K562 (cell line): ENCODE data around the gene RAP1GAP2. TPM values are rescaled to one million over a fixed set of nuclear protein-coding genes. Genes with fewer than 3 reads are reported as not detected.

Source experiments
- ATAC-seq: fragments of 200-7000 bp; cut with Tn5 transposase; 3 replicates; pipeline ENCODE4 v1.9.1; 2020; ENCODE audit warnings: moderate library complexity
- BruUV-seq: library from RNA; stranded (reverse); fragments of 400-500 nt; replicated peaks from 2 replicates; lab custom pipeline; 2021; lab: Mats Ljungman, UMichigan
- CTCF ChIA-PET: fragments of 300-600 bp; formaldehyde crosslinking; extraction: SDS; loops from one replicate; lab custom pipeline; 2021; ENCODE audit warnings: low intra/inter-chr PET ratio; lab: Yijun Ruan, JAX
- POLR2A ChIA-PET: fragments of 300-600, 350-650 bp; sonication (Branson Sonifier 250); formaldehyde crosslinking; extraction: SDS; loops from one replicate; lab custom pipeline; 2021; ENCODE audit warnings: antibody characterized with exemption, inconsistent platforms; lab: Yijun Ruan, JAX
- DNase-seq, 4 experiments: peaks; one replicate each; pipeline versions ENCODE4 v3.0.0 to v3.0.0-alpha.2; 2011 to 2018; ENCODE audit warnings: low spot score in 3 of 4, mixed read lengths in 3 of 4; ENCODE audit errors: extremely low read depth in 1 of 4
- FAIRE-seq: peaks from 2 replicates; lab custom pipeline; 2011; peaks lifted over from hg19 to GRCh38; lab: Jason Lieb, UNC
- H2AFZ ChIP-seq: 2 replicates; pipeline ENCODE4 v1.6.0; 2011; ENCODE audit warnings: low read depth, low read length, control low read depth, inconsistent platforms
- H3K27ac ChIP-seq: fragments of 200-600 bp; 3 replicates; pipeline ENCODE4 v1.8.0; 2011; ENCODE audit warnings: low read depth, mild to moderate bottlenecking, control low read depth, inconsistent platforms, low read length, moderate library complexity, mixed read lengths; ENCODE audit errors: extremely low read depth
- H3K27me3 ChIP-seq, 2 experiments: fragments of 300-600 bp in 1 of 2; 2 replicates in 1 of 2; 3 replicates in 1 of 2; pipeline versions ENCODE4 v1.6.0 to v1.8.0; 2011; ENCODE audit warnings: inconsistent platforms in 2 of 2, low read length in 2 of 2, mild to moderate bottlenecking in 1 of 2, mixed read lengths in 1 of 2, moderate library complexity in 1 of 2; ENCODE audit not compliant: control insufficient read depth in 2 of 2, insufficient read depth in 2 of 2
- H3K36me3 ChIP-seq: fragments of 300-600 bp; 3 replicates; pipeline ENCODE4 v1.8.0; 2011; ENCODE audit warnings: mild to moderate bottlenecking, low read length, inconsistent platforms; ENCODE audit not compliant: control insufficient read depth, insufficient read depth
- H3K4me1 ChIP-seq, 2 experiments: fragments of 200-600 bp in 1 of 2; replicated peaks in 1 of 2; 2 replicates in 1 of 2; 3 replicates in 1 of 2; pipeline versions ENCODE4 v1.5.1 to v1.8.0; 2011; ENCODE audit warnings: inconsistent platforms in 2 of 2, low read length in 2 of 2, mild to moderate bottlenecking in 1 of 2, mixed read lengths in 1 of 2, moderate library complexity in 1 of 2; ENCODE audit not compliant: control insufficient read depth in 2 of 2, insufficient read depth in 2 of 2
- H3K4me2 ChIP-seq: 2 replicates; pipeline ENCODE4 v1.6.1; 2011; ENCODE audit warnings: low read length, control low read depth, inconsistent platforms, mixed read lengths; ENCODE audit not compliant: insufficient read depth
- H3K4me3 ChIP-seq: fragments of 200-600 bp; sonication (generic), shearing (Covaris generic); 2 replicates; pipeline ENCODE4 v1.5.1; 2016; ENCODE audit warnings: control low read depth, inconsistent platforms
- H3K79me2 ChIP-seq: fragments of 200-600 bp; 3 replicates; pipeline ENCODE4 v1.8.0; 2011; ENCODE audit warnings: low read length, inconsistent platforms; ENCODE audit not compliant: control insufficient read depth, insufficient read depth
- H3K9ac ChIP-seq, 2 experiments: 2 replicates each; pipeline versions ENCODE4 v1.6.0 to v1.6.1; 2011; ENCODE audit warnings: low read depth in 2 of 2, low read length in 2 of 2, control low read depth in 1 of 2, inconsistent platforms in 1 of 2, mild to moderate bottlenecking in 1 of 2, mixed read lengths in 1 of 2; ENCODE audit not compliant: insufficient read depth in 1 of 2
- H3K9me1 ChIP-seq: one replicate; pipeline ENCODE4 v1.6.0; 2011; ENCODE audit warnings: inconsistent platforms, mild to moderate bottlenecking, low read length, moderate library complexity; ENCODE audit not compliant: control insufficient read depth, insufficient read depth
- H3K9me3 ChIP-seq: replicated peaks from 2 replicates; pipeline ENCODE4 v1.5.1; 2011; ENCODE audit warnings: low read depth, low read length, inconsistent platforms; ENCODE audit not compliant: control insufficient read depth, insufficient read depth
- H4K20me1 ChIP-seq: replicated peaks from 2 replicates; pipeline ENCODE4 v1.6.1; 2011; ENCODE audit warnings: low read length, inconsistent platforms, mixed read lengths; ENCODE audit not compliant: control insufficient read depth, insufficient read depth
- CAMTA2 ChIP-seq: fragments of 250-450 bp; sonication (Bioruptor Pico); conservative IDR thresholded peaks from 2 replicates; pipeline ENCODE4 v1.5.1; 2022
- CHCHD3 ChIP-seq: fragments of 250-450 bp; sonication (Bioruptor Pico); IDR thresholded peaks from 2 replicates; pipeline ENCODE4 v2.1.2; 2022; ENCODE audit warnings: mild to moderate bottlenecking
- CREBBP ChIP-seq: IDR thresholded peaks from one replicate; pipeline ENCODE4 v1.6.1; 2012; ENCODE audit warnings: low read depth, mild to moderate bottlenecking, control low read depth, inconsistent platforms, low read length
- E2F3 ChIP-seq: fragments of 250-450 bp; sonication (Bioruptor Pico); IDR thresholded peaks from 2 replicates; pipeline ENCODE4 v1.4.0; 2020; ENCODE audit warnings: mild to moderate bottlenecking
- ELF2 ChIP-seq: fragments of 250-450 bp; sonication (Bioruptor Pico); IDR thresholded peaks from 2 replicates; pipeline ENCODE4 v1.5.0; 2021; ENCODE audit warnings: mild to moderate bottlenecking
- MCM7 ChIP-seq, 2 experiments: fragments of 450-650 bp; IDR thresholded peaks; 2 replicates each; pipeline ENCODE4 v1.6.1; 2016 to 2018
- TEAD4 ChIP-seq, 2 experiments: sonication (generic) in 1 of 2; formaldehyde crosslinking in 1 of 2; IDR thresholded peaks; 2 replicates each; pipeline versions ENCODE4 v1.6.1 to v1.8.0; 2012 to 2022; ENCODE audit warnings: borderline replicate concordance in 1 of 2, inconsistent platforms in 1 of 2, low read length in 1 of 2, mild to moderate bottlenecking in 1 of 2, missing genetic modification reagents in 1 of 2
- VEZF1 ChIP-seq: fragments of 200-800 bp; sonication (Bioruptor generic); IDR thresholded peaks from 2 replicates; pipeline ENCODE4 v1.6.1; 2017; ENCODE audit warnings: missing genetic modification characterization, missing compliant biosample characterization
- ZBTB17 ChIP-seq: fragments of 450-650 bp; formaldehyde crosslinking; IDR thresholded peaks from 2 replicates; pipeline ENCODE4 v1.4.0; 2020; ENCODE audit warnings: mild to moderate bottlenecking
- WGBS: fragments of 100-300 bp; shearing (Covaris generic); methylation state at CpG from one replicate; pipeline ENCODE4 v1.1.6; 2016; ENCODE audit warnings: low coverage, mixed read lengths; ENCODE audit not compliant: insufficient coverage; ENCODE audit errors: missing lambda C conversion rate; 5-methylcytosine and 5-hydroxymethylcytosine counted together
- in situ Hi-C: fragments of 300-500 bp; cut with MboI; formaldehyde crosslinking; loops from 4 replicates; pipeline ENCODE4 v1.15.0; 2018; ENCODE audit warnings: inconsistent platforms, mixed read lengths
- intact Hi-C: fragments of 100-400 bp; cut with micrococcal nuclease; formaldehyde crosslinking; loops from 2 replicates; pipeline ENCODE4 v1.14.2; 2022
- polyA plus RNA-seq, 8 experiments: library from polyadenylated mRNA; depleted of rRNA in 4 of 8; stranded (reverse) in 5 of 8; unstranded in 3 of 8; fragments of >200 nt; fragmentation: Nextera tagmentation in 2 of 8; fragmentation: Illumina TruSeq in 1 of 8; extraction: Ambion mirVana in 2 of 8; extraction: Trizol in 1 of 8; gene quantifications; 2 replicates each; pipeline versions ENCODE4 v1.2.1 to v1.2.3, GENCODE V29; 2011 to 2014; ENCODE audit warnings: inconsistent platforms in 1 of 8, missing spikeins in 1 of 8
- total RNA-seq, 7 experiments: library from RNA; depleted of rRNA in 6 of 7; stranded (reverse); fragments of >200 nt in 6 of 7; fragmentation: Illumina TruSeq in 2 of 7; extraction: Trizol in 2 of 7; gene quantifications; 2 replicates each; pipeline versions ENCODE4 v1.2.1 to v1.2.3, GENCODE V29; 2011 to 2021; ENCODE audit warnings: low replicate concordance in 1 of 7

The RAP1GAP2 gene
- total and polyA plus RNA-seq, 9 of the 15 experiments (the other 6 are each of a cell fraction or from before 2014, with no cell fraction given), result 0.01 to 1.3 (median 0.42) TPM; not detected in 1

GRCh38 chr17:2962729-2963128, 166.5 kb downstream of the RAP1GAP2 start (continued):
- TF ChIP-seq CREBBP (no peak), E2F3 (CRISPR knock-in tag) (no peak), VEZF1 (CRISPR knock-in tag) (no peak), ZBTB17 (CRISPR knock-in tag) (no peak)

- H3K36me3 ChIP-seq, result no peaks in the 10 kb centered on the region
- no peaks in the 10 kb centered on the region for H3K79me2 ChIP-seq
- no peak for ATAC-seq
- POLR2A ChIA-PET, result interaction anchor here (1.0 kb wide), 1 partner anchor 15 kb away, joined by 3 read pairs; no protein-coding TSS in a partner anchor
- H3K9ac ChIP-seq, result no peak overlapping the region
- H3K4me2 ChIP-seq, result no peak overlapping the region
- peaks cover 2 to 42% of the 10 kb centered on the region in 2 experiments; a peak in 3 of 5 replicates for H3K27me3 ChIP-seq
- H3K9me1 ChIP-seq, result no peaks in the 10 kb centered on the region
- 3% methylated on average over 11 of the region's 21 CpGs for WGBS
- DNase-seq, result no peak
- no peak overlapping the region for H3K27ac ChIP-seq
- H2AFZ ChIP-seq, result no peak overlapping the region
- intact Hi-C loops, result no loop called here
- in situ Hi-C loops, result no loop called here
- H3K4me1 ChIP-seq, result no peaks in the 10 kb centered on the region
- H4K20me1 ChIP-seq, result no peaks in the 10 kb centered on the region; the same call in 1 of the 2 replicates
- no peaks in the 10 kb centered on the region for H3K9me3 ChIP-seq
- TF ChIP-seq MCM7 (IDR thresholded peaks at IDR 0.05) (no peak), CHCHD3 (CRISPR knock-in tag) (no peak), ELF2 (CRISPR knock-in tag) (no peak), CAMTA2 (CRISPR knock-in tag) (no peak), TEAD4 (IDR thresholded peaks at IDR 0.05; ENCODE audit: low read length) (no peak), TEAD4 (CRISPR knock-in tag; IDR thresholded peaks at IDR 0.05; ENCODE audit: borderline replicate concordance) (no peak)
- TF ChIP-seq, all 486 proteins: peak for 0
- no TSS peak for BruUV-seq
- H3K4me3 ChIP-seq, result no peak overlapping the region
- CTCF ChIA-PET, result no interaction called here
- no peak for FAIRE-seq
Measured at GRCh38 chr17:2963332-2964027, 167.2 kb downstream of the RAP1GAP2 start.
